HepG2 (cell line): Measurements from ENCODE around the gene ABAT.

ENCODE experiments used
- EZH2 ChIP-seq: conservative IDR thresholded peaks from 2 replicates; pipeline ENCODE4 v1.6.1; 2012; ENCODE audit warnings: mild to moderate bottlenecking, low read depth, low read length, moderate library complexity
- KDM5A ChIP-seq: fragments of 200-600 bp; sonication (generic); IDR thresholded peaks from 2 replicates; pipeline ENCODE4 v1.7.0; 2018; ENCODE audit warnings: antibody characterized with exemption, mild to moderate bottlenecking, low read length, borderline replicate concordance
- ZFP82 ChIP-seq: sonication (generic); formaldehyde crosslinking; IDR thresholded peaks from 2 replicates; pipeline ENCODE4 v1.5.1; 2020; ENCODE audit warnings: mild to moderate bottlenecking, missing genetic modification reagents, borderline replicate concordance
- ZNF329 ChIP-seq: sonication (generic); formaldehyde crosslinking; IDR thresholded peaks from 2 replicates; pipeline ENCODE4 v1.9.0; 2021; ENCODE audit warnings: low read depth, mild to moderate bottlenecking, missing genetic modification reagents
- TF ChIP-seq, protein P1 (sequence below): IDR thresholded peaks from 2 replicates; pipeline ENCODE4 v1.6.1; 2012; ENCODE audit warnings: low read depth, low read length, improper control_type of control experiment
- TF ChIP-seq, protein P2 (sequence below), 2 experiments: IDR thresholded peaks; 2 replicates each; pipeline ENCODE4 v1.6.1; 2011 to 2012; ENCODE audit warnings: low read length in 2 of 2, borderline replicate concordance in 1 of 2, low read depth in 1 of 2, mild to moderate bottlenecking in 1 of 2, moderate library complexity in 1 of 2
- TF ChIP-seq, protein P3 (sequence below): sonication (generic); formaldehyde crosslinking; IDR thresholded peaks from 2 replicates; pipeline ENCODE4 v1.5.0; 2020; ENCODE audit warnings: mild to moderate bottlenecking, missing genetic modification reagents, moderate library complexity

DNA sequence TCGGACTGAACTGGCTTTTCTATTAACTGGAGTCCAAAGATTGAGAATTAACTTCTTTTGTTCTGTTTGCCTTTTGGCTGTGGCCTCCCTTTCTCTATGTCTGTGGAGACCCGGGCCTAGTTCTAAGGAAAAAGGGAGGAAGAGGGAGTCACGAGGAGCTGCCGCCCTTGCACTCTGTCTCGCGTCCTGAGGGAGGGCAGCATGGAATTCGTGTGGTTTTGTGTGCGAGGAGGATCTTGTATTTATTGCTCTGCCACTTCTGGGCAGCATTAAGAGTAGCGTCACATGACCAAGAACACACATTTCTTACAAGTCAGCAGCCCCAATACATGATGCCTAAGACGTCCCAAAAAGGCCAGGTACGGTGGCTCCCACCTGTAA lies 29.3 kb upstream of the ABAT start:
- TF ChIP-seq ZNF329 (CRISPR knock-in tag) = no peak
- TF ChIP-seq, protein P1, sequence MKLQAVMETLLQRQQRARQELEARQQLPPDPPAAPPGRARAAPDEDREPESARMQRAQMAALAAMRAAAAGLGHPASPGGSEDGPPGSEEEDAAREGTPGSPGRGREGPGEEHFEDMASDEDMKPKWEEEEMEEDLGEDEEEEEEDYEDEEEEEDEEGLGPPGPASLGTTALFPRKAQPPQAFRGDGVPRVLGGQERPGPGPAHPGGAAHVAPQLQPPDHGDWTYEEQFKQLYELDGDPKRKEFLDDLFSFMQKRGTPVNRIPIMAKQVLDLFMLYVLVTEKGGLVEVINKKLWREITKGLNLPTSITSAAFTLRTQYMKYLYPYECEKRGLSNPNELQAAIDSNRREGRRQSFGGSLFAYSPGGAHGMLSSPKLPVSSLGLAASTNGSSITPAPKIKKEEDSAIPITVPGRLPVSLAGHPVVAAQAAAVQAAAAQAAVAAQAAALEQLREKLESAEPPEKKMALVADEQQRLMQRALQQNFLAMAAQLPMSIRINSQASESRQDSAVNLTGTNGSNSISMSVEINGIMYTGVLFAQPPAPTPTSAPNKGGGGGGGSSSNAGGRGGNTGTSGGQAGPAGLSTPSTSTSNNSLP = no peak
- no peak for TF ChIP-seq EZH2
- TF ChIP-seq KDM5A = no peak
- TF ChIP-seq, protein P2, sequence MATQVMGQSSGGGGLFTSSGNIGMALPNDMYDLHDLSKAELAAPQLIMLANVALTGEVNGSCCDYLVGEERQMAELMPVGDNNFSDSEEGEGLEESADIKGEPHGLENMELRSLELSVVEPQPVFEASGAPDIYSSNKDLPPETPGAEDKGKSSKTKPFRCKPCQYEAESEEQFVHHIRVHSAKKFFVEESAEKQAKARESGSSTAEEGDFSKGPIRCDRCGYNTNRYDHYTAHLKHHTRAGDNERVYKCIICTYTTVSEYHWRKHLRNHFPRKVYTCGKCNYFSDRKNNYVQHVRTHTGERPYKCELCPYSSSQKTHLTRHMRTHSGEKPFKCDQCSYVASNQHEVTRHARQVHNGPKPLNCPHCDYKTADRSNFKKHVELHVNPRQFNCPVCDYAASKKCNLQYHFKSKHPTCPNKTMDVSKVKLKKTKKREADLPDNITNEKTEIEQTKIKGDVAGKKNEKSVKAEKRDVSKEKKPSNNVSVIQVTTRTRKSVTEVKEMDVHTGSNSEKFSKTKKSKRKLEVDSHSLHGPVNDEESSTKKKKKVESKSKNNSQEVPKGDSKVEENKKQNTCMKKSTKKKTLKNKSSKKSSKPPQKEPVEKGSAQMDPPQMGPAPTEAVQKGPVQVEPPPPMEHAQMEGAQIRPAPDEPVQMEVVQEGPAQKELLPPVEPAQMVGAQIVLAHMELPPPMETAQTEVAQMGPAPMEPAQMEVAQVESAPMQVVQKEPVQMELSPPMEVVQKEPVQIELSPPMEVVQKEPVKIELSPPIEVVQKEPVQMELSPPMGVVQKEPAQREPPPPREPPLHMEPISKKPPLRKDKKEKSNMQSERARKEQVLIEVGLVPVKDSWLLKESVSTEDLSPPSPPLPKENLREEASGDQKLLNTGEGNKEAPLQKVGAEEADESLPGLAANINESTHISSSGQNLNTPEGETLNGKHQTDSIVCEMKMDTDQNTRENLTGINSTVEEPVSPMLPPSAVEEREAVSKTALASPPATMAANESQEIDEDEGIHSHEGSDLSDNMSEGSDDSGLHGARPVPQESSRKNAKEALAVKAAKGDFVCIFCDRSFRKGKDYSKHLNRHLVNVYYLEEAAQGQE (IDR thresholded peaks at IDR 0.05; ENCODE audit: borderline replicate concordance in 1 of 2, low read depth in 1 of 2, low read length in 2 of 2) = no peak
- TF ChIP-seq, protein P3, sequence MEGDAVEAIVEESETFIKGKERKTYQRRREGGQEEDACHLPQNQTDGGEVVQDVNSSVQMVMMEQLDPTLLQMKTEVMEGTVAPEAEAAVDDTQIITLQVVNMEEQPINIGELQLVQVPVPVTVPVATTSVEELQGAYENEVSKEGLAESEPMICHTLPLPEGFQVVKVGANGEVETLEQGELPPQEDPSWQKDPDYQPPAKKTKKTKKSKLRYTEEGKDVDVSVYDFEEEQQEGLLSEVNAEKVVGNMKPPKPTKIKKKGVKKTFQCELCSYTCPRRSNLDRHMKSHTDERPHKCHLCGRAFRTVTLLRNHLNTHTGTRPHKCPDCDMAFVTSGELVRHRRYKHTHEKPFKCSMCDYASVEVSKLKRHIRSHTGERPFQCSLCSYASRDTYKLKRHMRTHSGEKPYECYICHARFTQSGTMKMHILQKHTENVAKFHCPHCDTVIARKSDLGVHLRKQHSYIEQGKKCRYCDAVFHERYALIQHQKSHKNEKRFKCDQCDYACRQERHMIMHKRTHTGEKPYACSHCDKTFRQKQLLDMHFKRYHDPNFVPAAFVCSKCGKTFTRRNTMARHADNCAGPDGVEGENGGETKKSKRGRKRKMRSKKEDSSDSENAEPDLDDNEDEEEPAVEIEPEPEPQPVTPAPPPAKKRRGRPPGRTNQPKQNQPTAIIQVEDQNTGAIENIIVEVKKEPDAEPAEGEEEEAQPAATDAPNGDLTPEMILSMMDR (CRISPR knock-in tag) = no peak
- TF ChIP-seq ZFP82 (CRISPR knock-in tag) = no peak
